GM21381 (cell line): ENCODE results near the gene OPN1SW.

Source experiments
- ATAC-seq: cut with Tn5 transposase; IDR thresholded peaks from one replicate; pipeline ENCODE4 v1.9.1; 2021; ENCODE audit warnings: mild to moderate bottlenecking, moderate library complexity; ENCODE audit not compliant: unreplicated experiment

Gene OPN1SW, protein sequence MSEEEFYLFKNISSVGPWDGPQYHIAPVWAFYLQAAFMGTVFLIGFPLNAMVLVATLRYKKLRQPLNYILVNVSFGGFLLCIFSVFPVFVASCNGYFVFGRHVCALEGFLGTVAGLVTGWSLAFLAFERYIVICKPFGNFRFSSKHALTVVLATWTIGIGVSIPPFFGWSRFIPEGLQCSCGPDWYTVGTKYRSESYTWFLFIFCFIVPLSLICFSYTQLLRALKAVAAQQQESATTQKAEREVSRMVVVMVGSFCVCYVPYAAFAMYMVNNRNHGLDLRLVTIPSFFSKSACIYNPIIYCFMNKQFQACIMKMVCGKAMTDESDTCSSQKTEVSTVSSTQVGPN

DNA sequence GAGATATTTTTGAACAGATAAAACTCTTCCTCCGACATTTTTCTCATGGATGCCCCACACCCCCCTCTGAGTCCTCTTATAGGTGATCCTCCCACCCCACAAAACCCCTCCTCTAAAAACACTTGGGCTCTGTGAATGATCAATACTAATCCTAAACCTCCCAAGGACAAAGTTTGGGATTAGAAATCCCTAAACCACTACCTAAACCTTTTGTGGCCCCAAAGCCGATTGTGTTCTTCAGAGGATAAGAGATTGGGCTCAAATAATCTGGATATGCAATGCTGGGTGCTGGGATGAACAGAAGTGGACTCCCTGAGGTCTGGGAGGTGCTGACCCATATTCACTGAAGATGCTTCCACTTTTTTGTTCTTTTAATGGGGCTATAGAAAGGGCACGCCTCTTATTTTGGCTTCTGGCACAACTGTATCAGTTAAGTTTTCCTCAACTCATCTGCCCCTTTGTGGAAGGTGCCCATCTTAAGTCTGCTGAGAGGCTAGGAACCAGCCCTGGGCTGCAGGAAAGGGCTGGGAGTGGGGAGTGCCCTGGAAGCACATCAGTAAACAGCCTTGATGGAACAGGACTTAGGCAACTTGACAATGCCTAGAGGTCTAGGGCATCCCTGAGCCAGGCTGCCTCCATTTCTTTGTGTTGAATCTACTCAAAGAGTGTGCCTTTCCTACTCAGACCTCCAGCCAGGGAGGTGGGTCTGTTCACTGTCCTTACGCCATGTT is at the start of gene OPN1SW:
Gene OPN1SW (minus strand): TSS at position 51 of the 731 bp plus-strand sequence. CDS start 13 bp downstream, at position 38.
- ATAC-seq: no peak

DNA sequence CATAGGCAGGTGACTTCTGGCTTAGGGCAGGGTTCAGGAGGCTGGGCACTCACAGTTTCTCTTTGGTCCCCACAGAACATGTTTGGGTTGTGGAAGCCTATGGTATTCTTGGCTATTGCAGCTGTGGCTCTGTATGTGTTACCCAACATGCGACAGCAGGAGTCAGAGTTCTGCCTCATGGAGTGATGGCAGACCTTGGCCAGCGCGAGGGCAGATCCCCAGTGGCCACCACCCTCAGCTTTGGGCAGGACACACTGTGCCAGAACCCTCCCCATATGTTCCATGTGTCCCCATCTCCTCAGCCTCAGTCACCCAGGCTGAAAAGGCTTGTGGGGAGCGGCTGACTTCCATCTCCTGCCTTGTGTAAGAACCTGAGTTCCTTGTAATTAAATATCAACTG is 46.1 kb upstream of the OPN1SW start:
- no peak for ATAC-seq

DNA sequence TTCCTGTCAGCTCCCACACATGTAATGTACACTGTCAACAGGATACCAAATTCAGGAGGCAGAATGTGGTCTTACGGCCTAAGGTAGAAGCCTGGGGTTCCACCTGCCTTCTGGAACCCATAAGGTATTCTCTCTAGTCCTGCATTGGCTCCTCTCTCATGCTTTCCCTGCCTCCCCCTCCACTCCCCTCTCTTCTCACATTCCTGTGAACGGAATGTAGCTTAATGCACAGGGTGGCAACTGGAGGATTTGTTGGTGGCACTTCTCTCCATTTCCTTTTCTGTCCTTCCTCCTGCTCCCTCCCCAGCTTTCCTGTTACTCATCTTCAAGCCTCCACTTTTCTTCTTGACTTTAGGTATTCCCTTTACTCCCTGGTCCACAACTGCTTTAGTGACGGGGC is 43.1 kb upstream of the OPN1SW start:
- no peak for ATAC-seq

DNA sequence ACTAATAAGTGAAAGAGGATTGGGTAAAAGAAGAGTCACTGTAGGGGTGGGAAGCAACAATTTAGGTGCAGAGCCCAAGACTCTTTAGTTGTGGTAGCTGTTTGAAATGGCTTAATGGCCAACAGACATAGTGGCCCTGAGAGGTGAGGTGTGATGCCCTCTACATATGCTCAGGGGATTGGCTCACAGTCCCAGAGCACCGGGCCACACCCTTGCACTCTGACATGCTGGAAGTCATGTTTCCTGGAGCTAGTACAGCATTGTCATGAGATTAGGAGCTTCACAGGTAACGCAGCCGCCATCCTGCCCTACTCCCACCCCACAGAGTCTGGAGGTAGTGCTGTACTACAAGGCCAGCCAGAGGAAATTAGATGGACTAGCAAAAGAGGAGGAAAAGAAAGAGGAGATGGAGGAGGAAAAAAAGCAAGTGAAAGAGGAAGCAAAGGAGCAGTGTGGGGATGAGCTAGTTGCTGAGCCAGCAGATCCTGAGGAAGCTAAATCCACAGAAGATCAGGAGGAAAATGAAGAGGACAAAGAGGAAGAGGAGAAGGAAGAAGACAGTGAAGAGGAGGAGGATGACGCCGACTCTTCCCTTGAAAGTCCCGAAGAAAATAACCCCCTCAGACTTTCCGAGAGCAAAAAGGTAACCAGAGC is 39.8 kb upstream of the OPN1SW start:
- ATAC-seq: no peak

DNA sequence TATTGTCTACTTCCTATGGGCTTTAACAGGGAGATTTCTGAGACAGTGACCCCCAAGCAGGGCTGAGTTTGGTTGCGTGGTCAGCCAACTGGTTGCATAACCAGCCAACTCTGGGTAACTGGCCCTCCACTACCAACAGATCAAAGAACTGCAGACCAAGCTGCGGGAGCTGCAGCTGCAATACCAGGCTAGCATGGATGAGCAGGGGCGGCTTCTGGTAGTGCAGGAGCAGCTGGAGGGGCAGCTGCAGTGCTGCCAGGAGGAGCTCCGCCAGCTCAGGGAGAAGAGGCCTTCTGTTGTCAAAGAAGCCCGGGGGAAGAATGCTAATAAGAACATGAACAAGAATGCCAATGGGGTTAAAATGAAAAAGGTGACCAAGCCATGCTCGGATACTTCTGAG is 38.9 kb upstream of the OPN1SW start:
- no peak for ATAC-seq

DNA sequence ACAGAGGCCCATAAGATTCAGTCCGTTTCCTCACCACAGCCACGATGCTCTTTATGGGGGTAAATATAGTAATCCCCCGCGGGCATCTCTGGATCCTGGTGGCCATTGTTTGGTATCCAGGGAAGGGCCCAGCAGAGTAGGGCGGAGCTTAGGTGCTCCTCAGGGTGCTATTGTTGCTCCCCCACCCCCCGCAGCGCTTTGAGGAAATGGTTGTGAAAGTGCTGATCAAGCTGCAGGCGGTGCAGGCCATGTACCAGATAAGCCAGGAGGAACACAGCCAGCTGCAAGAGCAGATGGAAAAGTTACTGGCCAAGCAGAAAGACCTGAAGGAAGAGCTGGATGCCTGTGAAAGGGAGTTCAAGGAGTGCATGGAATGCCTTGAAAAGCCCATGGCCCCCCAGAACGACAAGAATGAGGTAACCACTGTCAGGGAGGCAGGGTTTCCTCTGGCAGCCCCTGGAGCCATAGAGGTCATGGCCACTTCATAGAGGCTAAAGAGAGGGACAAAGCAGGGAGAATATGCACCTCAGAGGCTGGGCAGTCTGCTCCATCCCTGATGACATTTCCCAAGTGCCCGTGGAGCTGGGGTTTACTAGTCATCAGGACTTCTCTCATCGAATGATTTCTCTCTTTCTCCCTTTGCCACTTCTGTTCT is 37.0 kb upstream of the OPN1SW start:
- no peak for ATAC-seq

DNA sequence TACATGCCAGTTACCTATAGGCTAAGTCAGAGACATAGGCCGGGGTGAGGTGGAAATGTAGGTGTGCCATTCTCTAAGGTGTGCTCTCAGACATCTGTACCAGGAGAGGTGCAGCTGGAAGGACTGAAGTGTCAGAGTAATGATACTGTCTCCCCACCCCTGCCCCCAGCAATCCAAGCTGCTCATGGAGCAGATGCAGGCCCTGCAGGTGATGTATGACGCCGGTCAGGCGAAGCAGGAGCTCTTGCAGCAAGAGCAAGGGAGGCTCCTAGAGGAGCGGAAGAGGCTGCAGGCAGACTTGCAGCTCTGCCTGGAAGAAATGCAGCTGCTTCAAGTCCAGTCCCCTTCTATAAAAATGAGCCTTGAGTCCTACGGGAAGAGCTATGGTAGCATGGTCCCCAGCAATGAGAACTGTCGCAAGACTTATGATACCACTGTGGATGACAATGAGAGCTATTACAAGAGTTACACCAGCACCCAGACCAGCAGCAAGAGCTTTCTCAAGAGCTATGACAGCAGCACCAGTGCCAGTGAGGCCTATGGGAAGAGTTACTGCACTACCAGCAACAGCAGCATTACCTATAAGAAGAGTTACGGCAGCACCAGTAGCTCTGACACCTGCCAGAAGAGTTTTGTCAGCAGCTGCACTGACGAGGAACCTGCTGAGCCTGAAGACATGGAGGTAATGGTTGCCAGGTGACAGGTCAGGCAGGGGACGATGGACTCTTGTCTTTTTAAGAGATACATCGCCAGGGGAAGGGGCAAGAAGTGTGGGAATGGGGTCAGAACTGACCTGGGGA is 36.2 kb upstream of the OPN1SW start:
- ATAC-seq: no peak

DNA sequence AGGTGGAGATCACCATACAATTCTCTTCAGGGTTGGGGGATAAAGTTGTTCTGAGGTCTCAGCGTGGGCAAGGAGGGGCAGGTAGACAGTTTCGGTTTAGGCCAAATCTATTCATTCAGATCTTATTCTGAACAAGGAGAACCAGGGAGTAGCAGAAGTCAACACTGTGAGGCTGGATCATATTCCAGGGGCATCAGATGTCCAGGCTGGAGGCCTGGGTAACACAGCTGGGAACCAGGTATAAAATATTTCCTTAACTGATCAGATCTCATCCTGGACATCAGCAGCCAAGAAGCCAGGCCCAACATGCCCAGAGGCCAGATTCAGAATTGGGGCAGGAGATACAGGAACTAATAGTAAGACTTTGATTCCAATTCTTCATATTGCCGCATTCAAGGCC is 35.4 kb upstream of the OPN1SW start:
- ATAC-seq: no peak

DNA sequence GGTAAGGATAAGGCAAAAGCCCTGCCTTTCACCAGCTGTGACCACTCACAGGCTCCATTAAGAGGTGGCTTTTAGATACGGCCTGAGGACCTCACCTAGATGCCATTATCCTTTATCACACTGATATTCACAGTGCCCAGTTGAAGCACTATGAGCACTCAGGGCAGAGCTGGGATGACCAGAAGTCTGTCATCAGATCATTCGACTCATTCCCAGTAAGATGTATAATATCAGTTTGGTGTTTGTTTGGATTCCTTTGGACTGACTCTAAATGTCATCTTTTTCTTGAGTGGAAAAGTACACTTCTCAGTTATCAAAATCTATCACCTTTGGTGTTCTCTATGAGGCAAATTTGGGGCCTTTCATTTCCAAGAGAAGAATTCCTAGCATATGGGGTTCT is 34.9 kb upstream of the OPN1SW start:
- ATAC-seq: no peak

DNA sequence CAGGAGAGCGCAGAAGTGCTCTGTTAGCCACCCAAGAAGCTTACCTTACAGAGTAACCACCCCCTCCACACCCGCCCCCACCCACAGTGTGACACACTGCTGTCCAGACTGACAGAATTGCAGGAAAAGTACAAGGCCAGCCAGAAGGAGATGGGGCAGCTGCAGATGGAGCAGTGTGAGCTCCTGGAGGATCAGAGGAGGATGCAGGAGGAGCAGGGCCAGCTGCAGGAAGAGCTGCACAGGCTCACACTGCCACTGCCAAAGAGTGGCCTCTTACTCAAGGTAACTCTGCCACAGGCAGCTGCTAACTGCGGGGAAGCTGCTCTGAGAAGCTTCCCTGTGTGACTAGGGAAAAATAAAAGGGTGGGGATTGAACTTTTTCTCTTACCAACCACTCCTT is 33.8 kb upstream of the OPN1SW start:
- no peak for ATAC-seq

DNA sequence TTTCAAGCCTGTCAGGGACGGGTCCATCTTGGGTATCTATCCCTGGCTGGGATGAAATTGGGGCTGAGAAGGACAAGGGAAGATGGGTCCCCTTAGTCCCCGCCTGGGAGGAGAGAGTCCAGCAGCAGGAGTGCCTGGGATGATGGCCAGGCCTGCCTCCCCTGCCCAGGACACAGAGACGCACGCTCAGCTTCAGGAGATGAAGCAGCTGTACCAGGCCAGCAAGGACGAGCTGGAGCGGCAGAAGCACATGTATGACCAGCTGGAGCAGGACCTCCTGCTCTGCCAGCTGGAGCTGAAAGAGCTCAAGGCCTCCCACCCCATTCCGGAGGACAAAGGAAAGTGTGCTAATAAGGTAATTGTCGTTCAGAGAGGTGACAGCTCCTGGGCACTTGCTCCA is 31.6 kb upstream of the OPN1SW start:
- ATAC-seq: no peak

DNA sequence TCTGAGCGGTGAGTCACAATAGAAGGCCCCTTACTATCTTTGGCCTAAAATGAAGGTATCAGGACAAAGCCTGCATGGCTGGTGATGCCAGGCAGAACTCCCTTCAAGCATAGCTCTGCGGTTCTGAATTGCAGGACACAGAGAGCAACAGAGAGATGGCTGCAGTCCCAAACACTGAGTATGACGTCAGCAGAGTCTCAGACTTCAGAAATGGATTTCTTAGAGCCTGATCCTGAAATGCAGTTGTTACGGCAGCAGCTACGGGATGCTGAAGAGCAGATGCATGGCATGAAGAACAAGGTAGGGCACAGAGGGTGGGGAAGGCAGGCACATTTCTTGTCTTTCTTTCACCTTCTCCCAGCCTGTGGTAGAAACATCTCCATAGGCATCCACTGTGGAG is 29.6 kb upstream of the OPN1SW start:
- no peak for ATAC-seq

DNA sequence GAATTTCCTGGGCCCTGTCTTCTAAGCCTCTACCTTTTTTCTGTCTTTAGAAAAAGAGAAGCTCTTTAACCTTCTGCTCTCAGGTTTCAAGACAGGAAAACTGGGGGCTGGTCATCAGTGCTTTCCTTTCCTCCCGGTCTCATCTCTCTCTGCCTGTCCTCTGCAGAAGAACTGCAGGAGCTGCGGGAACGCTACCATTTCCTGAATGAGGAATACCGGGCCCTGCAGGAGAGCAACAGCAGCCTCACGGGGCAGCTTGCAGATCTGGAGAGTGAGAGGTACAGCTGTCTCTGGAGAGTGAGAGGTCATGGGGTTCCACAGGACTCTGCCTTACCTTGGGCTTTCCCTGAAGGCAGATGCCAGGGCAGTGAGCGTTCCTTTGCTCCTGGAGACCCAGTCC is 28.9 kb upstream of the OPN1SW start:
- no peak for ATAC-seq

DNA sequence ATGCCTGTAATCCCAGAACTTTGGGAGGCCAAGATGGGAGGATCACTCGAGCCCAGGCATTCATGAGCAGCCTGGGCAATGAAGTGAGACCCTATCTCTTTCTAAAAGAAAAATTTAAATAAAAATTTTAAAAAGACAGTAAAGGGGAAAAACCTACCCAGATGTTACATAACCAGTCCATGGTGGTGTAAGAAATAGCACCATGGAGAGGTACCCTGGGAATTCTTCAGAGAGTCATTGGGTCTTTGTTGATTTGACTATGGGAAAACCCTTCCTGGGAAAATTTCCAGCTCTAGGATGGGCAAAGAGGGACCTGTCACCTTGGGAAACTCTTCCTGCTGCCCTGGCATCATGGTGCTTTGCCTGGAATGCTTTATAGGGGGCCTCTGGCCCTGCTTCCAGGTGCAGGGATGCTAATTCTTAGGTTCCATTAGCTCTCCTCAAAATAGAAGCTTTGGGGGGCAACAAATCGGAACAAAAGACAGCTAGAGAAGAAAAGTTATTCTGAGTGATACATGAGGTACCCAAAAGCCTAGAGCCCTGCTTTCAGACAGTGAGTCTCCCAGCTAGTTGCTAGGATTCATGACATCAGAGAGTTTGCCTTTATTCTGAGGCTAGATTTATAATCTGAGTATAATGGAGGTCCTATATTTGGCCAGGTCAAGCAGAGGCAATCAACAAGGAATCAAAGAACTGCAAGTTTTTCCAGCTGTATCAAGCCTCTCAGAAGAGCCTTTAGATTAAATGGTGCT is 26.2 kb upstream of the OPN1SW start:
- ATAC-seq: no peak

DNA sequence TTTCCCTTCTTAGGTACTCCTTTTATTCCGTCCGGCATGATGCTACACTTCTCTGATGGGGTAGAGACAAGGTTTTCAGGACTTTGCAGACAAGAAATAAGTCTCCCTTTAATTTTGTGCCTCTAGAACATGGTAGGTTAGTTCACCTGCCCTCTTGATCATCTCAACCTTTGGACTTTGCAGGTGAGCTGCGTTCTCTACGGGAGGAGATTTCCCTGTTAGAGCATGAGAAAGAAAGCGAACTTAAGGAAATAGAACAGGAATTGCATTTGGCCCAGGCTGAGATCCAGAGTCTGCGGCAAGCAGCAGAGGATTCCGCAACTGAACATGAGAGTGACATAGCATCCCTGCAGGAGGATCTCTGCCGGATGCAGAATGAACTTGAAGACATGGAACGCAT is 25.4 kb upstream of the OPN1SW start:
- ATAC-seq: no peak

DNA sequence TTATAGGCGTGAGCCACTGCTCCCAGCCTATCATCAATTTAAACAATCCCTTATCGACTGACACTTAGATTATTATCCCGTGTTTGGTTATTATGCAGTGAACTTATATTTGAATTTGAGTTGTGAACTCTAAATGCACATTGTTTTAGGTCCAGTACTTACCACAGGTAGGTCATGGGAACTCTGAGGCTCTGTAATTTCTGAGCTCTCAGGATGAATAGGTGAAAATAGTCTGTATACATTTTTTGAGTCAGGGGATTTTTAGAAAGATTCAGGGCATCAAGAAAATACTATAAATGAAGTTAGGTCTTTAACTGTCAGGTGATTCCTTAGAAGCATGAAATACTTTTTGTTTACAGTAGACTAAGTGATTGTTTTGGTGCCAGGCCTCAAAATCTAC is 25.0 kb upstream of the OPN1SW start:
- no peak for ATAC-seq

DNA sequence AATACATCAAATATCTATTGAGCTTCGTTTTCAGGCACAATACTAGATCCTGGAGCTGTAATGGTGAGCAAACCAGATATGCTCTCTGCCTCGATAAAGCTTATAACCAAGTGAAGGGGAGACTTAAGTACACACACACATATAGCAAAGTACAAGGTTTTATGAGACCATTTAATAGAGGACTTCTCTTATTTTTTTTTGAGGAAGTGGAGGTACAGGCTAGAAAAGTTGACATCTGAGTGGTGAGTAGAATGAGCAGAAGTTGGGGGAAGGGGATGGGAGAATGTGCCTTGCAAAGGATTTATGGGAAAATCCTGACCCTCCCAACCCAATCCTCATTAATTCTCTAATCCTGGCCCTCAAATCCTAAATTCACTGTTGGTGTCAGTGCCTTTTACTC is 23.9 kb upstream of the OPN1SW start:
- no peak for ATAC-seq

DNA sequence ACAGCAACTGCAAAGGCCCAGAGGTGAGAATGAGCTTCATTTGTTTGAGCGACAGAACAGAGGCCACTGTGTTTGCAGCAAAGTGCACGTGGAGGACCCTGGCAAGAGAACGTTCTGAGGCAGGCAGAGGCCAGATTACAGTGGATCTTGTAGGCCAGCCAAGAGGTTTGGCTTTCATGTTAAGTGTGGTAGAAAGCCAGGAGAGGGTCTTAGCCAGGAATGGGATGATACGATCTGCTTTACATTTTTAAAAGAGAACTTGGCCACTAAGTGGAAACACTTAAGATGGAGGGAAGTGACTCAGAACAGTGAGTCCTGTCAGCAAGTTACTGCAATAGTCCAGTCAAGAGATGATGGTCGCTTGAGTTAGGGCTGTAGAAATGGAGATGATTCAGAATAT is 20.7 kb upstream of the OPN1SW start:
- ATAC-seq: no peak

DNA sequence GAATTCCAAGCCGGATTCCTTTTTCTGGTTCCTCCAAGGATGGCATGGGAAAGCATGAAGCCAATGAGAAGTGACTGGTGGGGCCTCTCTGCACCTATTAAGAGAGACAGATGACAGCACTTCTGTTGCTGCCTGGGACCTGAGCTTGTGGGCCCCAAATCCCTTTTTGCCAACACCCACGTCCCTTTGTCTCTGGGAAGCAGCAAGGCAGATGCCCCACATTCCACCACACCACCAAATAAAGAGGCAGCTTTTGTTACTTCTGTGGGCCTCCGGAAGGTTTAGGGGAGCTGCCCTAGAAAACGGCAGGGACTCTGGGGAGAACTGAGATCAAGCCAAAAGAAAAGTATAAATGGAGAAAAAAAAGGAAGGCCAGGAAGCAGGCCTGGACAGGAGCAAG is 19.5 kb upstream of the OPN1SW start:
- no peak for ATAC-seq

DNA sequence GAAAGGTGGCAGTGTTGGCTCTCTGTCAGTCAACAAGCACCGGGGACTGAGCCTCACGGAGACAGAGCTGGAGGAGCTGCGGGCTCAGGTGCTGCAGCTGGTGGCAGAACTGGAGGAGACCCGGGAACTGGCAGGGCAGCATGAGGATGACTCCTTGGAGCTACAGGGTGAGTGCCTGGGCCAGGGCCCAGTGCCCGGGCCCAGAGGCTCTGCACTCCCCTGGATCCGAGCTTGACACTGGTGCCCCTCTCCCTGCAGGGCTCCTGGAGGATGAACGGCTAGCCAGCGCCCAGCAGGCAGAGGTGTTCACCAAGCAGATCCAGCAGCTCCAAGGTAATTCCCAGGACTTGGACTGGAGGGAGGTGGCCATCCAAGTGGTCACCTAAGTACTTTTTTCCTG is 18.8 kb upstream of the OPN1SW start:
- no peak for ATAC-seq
